Stimulated activated CD8-positive, alpha-beta memory T cell treated with anti-CD3 and anti-CD28 coated beads, Interleukin-15, amount 100 ng/mL, for 24 hours (primary cell): Measurements from ENCODE around the gene OR5K2.

Experiments used
- DNase-seq: peaks from one replicate; pipeline ENCODE4 v3.0.0-alpha.2; 2020; ENCODE audit warnings: low read depth

Gene OR5K2

DNA sequence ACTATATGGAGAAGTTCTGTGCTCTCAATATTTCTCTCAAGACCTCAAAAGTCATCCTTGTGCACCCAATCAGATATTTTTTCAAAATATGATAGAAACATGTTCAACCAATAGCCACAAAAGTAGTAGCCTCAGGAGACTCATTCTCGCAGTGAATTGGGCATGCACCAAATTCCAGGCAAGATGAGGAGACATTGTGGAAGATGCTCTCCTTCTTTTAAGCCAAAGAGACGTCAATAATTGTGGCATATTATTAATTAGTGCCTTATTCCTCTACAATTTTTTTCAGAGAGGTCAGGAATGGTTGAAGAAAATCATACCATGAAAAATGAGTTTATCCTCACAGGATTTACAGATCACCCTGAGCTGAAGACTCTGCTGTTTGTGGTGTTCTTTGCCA lies at the start of gene OR5K2:
OR5K2 (plus strand) TSS at position 301 of the 400 bp plus-strand sequence; CDS start at position 301, 0 bp downstream.
- no peak for DNase-seq

DNA sequence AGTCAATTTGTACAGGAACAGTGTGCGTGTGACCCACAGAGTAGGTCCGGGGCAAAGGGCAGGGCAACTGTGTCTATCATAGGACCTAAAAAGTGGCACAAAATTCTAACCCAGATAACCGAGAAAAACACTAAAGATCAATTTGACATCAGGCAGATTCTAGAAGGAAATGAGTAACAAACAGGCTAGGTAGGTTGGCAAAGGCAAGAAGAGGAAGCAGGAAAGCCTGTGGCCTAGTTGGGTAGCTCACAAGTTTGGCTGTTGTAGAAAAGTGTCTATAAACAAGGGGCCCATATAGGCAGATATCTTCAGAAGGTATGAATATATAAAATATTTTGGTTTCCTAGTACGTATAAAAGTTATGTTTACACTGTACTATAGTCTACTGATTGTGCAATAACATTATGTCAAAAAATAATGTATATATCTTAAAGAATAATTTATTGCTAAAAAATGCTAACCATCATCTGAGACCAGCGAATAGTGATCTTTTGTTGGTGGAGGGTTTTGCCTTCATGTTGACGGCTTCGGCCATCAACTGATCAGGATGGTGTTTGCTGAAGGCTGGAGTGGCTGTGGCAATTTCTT lies 47.8 kb upstream of the OR5K2 start:
- no peak for DNase-seq

DNA sequence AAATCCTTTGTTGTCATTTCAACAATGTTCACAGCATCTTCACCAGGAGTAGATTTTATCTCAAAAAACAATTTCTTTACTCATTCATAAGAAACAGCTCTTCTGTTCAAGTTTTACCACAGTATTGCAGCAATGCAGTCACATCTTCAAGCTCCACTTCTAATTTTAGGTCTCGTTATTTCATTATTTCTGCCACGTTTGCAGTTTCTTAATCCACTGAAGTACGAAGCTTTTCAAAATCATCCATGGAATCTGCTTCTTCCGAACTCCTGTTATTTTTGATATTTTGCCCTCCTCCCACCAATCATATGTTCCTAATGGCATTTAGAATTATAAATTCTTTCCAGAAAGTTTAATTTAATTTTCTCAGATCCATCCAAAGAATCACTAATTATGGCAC lies 47.1 kb upstream of the OR5K2 start:
- no peak for DNase-seq

DNA sequence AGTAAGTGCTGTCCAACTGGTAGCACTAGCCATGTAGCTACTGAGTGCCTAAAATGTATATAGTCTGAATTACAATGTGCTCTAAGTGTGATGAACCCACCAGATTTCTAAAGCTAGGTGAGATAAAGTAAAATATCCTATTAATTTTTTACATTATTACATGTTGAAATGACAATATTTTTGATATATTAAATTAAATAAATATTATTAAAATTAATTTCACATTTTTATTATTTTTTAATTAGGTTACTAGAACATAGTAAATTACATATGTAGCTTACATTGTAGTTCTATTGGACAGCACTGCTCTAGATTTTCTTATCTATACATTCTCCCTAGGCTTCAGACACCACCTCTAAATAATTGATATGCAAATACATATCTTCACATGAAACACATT lies 43.7 kb upstream of the OR5K2 start:
- DNase-seq = no peak

DNA sequence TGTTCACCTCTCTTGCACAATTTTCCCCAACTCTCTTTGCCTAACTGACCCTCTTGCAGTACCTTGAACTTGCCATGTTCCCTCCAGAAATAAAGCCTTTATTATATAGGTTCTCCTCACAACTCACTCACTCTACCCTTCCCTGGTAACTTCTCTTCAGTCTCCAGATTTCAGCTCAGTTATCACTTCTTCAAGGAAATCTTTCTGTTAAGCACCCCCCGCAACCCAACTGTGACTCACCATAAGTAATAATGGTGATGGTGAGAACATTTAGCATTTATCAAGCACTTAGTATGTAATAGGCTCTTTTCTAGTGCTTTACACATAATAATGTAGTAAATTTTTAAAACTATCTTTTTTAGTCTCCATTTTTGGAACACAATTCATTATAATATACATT lies 42.6 kb upstream of the OR5K2 start:
- no peak for DNase-seq

DNA sequence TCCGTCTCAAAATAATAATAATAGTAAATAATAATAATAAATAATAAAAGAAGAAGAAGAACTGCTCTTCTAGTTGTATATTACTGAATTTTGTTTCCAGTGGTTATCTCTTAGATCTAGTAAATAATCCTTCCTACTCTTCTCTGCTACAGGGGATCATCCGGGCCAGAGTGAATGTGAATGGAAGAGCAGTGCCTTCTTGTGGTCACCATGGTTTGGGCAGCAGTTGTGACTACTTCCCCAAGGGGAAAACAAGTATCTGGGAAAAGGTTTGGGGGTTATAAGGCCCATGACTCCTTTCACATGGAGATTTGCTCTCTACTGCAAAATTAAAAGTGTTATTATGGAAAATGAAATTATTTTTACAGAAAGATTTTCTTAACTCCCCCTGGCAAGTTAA lies 39.9 kb upstream of the OR5K2 start:
- no peak for DNase-seq

DNA sequence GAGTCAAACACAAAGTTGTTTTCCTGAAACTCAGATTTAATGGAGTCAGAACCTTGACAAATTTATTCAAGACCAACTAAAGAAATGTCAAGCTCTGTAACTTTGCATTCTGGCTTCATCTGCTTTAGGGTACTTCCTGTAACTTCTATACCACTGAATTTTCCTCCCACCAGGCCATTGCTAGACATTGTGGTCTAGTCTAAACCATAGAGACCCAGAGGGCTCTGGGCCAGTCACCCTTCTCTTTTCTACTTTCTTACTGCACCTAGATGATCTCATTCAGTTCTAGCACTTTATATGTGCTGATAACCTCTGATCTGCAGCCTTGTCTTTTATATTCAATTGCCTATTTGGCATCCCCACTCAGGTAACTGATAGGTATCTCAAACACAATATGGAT lies 37.3 kb upstream of the OR5K2 start:
- no peak for DNase-seq

DNA sequence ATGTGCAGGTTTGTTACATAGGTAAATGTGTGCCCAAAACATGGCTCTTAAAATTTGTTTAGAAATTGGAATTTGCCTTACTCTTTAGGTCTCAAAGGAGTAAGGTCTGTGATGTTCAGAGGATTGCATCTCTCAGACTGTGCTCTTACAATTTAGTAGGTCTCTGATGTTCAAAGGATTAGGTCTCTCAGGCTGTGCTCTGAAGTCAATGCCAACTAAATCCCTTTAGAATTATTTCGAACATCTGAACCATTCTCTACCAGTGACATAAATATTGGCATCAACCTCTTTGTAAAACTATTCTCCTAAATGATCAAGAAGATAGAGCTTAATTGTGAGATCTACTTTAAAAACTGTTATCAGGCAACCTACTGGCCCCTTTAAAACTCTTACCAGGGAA lies 34.6 kb upstream of the OR5K2 start, which contains the start of gene OR5K1:
OR5K1 (plus strand) TSS at position 301 of the 400 bp plus-strand sequence. CDS start 6,376 bp downstream, outside the sequence.
- no peak for DNase-seq

DNA sequence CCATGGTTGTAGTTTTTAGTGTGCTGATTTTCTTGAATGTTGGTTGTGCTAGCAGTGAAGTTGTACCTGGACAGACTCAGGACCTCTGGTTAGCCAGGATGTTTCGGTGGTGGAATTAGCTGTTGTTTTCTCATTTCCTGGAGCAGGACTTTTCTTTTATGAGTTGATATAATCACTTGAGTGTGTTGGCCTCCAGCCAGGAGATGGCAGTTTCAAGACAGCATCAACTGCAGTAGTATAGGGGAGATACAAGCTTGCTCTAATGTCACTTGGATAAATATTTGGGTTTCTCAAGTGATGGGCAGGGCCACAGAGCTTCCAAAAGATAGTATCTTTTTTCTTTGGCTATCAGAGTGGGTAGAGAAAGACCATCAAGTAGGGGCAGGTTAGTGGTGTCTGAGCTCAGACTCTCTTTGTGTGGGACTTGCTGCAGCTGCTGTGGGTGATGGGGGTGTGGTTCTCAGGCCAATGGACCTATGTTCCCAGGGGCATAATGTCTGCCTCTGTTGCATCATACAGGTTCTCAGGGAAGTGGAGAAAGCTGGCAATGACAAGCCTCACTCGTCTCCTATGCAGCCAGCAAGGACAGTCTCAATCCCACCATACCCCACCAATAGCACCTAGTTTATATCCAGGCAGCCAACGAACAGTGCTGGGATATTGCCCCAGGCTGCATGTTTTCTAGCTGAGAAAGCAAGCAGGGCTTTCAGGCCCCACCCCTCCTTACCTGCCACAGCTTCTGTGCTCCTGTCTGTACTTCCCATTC lies 14.6 kb upstream of the OR5K2 start:
- DNase-seq = no peak

DNA sequence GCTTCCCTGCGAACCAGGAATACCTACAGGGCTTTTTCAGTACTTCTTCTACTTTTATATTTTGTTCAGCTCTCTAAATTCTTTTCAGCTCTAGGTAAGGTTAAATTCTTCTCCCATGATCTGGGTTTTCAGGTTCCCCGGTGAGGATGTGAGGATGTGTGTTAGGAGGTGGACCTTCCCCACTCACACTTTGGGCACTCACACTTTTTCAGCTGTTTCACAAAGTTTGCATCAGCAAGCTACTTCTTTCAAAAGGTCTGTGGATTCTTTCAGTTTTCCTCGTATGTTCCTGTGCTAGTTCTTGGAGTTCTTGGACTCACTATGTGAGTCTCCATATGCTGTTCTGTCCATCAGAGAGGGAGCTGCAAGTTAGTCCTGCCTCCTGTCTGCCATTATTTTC lies 13.9 kb upstream of the OR5K2 start:
- no peak for DNase-seq

DNA sequence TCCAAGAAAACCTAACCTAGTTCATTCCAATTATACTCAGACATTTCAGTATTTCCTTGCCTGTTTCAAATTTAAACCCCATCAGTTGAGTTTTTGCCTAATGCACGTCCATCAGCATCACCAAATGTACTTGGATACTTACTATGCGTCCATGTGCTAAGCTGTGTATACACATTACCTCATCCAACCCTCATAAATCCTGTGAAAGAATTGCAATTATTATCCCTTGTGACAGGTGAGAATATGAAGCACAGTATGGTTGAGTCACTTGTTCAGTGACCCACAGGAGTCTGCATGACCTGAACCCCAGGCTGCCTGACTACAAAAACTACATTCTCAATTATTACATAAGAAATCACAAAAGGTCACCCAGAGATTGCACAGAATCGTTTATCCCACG lies 2.5 kb downstream of the OR5K2 start:
- no peak for DNase-seq

DNA sequence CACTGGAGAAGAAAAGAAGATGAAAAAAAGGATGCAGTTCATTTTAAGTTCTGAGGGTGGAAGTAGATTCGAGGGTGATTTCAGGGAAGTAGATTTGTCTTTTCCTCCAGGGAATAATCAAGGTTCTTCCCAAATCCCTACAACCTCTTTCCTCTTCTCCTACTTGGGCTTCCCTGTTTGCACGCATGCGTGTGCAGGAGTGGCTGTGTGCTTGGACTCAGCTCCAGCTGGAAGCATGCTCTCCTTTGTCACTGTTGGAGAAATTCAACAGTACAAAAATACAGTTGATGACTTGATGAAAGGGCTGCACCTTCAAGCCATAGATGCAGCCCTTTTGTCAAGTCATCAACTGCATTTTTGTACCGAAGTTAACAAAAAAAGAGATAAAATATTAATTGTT lies 3.8 kb downstream of the OR5K2 start:
- no peak for DNase-seq

DNA sequence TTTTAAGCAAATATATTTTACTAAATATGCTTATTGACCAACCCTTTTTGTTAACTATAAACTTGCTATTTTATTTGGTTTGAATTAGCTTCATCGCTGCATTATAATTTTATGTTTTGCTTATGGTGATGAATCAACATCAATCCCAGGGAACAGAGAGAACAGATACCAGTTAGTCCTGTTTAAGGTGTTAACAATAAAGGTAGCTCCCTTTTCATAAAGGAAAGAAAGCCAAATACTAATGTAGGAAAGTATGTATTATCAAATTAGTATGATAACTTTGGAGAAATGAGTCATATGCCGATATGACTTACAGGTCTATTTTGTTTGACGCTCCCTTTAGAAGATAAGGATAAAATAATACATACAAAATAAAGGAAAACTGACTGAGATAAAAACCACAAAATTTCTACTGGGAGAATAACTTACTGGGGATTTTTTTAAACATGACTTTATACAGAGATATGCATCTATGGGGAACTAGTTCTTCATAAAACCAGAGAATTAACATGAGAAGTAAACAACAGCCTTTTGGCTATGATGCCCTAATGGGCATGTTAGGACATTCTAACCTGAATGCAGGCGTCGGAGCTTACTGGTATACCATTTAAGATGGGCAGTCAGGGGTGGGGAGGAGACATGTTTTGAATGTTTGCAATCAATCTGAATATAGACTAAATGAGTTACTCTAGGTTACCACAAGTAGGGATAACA lies 4.5 kb downstream of the OR5K2 start:
- DNase-seq = no peak

DNA sequence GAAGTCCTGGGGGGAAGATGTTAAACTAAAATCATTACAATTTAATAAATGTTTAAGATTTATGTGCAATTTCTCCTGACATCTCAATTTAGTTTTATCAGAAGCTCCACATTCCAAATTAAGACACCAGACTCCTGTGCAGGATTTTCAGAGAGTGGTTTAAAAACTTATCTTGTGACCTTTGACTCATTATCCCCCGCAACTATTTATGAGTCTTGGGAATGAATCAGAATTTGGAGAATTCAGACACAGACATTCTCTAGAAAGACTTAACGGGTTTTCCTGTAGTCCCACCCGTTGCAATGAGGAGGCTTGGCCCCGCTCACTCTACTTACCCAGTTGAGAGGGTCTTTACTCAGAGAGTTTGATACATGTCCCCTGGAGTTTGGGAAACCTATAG lies 7.1 kb downstream of the OR5K2 start:
- no peak for DNase-seq

DNA sequence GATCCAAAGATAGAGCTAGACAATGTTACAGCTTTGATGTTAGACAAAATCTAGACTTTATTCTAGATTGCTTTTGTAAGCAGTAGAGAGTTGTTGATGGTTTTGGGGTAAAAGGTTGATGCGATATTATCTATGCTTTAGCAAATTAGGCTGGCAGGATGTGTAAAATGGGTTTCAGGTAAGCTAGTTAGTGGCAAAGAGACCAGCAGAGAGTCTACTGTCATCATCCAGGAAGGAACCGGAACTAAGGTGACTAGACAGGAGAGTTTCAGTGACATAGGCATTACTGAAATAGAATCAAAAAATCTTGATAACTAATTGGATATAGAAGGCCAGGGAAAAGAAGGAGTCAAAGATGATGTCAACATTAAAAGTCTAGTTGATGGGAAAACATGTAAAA lies 11.1 kb downstream of the OR5K2 start:
- DNase-seq = no peak

DNA sequence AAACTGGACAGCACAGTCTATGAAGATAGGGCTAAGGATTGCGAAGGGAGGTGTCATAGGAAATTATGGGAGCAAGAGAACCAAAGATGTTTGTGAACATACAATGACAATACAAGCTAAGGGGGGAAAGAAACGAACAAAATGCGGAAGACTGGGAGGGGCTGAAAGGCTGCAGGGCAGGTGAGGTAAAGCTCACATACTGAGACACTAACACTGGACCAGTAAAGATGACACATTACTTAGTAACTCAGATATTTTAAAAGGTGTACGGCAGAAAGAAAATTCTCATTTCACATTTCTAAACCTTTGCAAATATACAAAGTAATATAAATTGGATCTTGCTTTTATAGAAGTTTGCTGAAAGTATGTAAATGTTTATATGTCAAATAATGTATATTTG lies 15.1 kb downstream of the OR5K2 start:
- no peak for DNase-seq

DNA sequence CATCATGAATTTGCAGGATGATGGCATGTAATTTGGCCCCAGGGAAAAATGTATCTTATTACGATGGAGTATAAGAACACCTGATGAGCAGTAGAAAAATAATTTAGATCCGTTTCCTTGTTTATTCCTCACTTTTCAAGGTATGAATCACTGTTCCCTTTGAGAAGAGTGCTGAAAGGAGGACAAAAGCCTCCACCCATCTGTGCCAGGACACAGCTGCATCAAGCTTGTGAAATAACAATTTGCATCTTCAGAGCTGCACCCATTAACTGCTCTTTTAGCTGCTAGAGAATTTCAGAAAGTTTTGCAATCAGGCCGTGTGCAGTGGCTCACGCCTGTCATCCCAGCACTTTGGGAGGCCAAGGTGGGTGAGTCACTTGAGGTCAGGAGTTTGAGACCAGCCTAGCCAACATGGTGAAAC lies 15.6 kb downstream of the OR5K2 start:
- no peak for DNase-seq

DNA sequence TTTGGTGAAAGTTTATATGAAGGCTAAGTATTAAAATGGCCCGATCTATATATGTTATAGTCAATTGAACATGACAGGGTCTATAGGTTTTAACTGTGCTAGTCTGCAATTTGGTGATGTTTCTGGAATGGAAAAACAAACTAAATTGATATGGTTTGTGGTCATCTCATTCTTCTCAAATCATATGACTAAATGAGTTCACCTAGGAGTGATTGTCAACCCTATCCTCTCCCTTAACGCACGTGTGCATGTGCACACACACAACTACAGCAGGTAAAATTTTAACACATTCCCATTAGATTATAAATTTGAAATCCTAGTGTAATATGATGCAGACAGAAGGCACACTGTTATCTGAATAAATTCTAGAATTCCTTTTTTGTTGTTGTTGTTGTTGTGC lies 16.3 kb downstream of the OR5K2 start:
- DNase-seq = no peak

DNA sequence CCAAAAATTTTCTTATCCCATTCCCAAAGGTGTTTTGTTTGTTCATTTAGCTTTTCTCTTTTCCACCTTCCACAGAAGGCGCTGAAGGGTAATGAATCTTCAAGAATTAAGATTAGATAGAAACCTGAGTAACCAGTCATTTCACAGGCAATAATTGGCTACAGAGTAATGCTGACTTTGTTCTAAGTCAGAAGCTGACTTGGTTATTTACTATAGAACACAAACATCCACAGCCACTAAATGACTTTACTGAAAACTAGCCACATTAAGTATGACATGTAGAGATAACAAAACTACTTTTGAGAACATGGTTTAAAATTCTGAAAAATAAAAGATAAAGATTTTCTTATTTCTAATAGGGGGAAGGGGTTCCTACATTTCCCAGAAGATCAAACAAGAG lies 17.5 kb downstream of the OR5K2 start:
- no peak for DNase-seq

DNA sequence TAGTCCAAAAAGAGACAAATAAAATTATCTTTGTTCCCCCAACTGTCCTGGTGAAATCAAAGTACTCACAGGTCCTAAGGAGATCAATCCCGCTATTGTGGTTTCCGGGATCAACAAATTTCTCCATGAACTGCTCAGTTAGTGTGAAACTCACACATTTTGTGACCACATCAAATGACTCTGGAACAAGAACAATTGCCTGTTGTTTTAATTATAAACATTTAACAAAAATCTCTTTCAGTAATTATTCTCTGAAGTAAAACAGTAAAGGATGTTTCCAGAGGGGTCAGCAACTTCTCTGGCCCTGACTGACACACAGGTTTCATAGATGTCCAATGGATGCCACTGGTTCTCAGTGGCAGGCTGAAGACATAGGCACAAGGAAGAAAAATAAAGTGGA lies 21.3 kb downstream of the OR5K2 start:
- DNase-seq = no peak

DNA sequence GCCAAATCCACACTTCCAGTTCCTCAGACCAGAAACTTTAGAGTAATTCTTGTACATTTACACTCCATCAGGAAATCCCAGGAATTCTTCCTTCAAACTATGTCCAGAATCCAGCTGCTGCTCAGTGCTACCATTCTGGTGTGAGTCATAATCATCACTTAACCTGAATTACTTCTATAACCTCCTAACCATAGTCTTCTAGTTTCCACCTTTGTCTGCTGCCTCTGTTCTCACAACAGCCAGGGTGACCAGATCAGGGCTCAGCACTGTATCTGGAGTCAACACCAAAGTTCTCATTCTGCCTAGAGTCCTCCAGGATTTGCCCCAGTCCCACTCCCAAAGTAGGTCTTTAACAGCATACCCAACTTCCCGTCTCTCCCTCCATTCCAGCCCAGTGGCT lies 21.9 kb downstream of the OR5K2 start:
- DNase-seq = no peak

DNA sequence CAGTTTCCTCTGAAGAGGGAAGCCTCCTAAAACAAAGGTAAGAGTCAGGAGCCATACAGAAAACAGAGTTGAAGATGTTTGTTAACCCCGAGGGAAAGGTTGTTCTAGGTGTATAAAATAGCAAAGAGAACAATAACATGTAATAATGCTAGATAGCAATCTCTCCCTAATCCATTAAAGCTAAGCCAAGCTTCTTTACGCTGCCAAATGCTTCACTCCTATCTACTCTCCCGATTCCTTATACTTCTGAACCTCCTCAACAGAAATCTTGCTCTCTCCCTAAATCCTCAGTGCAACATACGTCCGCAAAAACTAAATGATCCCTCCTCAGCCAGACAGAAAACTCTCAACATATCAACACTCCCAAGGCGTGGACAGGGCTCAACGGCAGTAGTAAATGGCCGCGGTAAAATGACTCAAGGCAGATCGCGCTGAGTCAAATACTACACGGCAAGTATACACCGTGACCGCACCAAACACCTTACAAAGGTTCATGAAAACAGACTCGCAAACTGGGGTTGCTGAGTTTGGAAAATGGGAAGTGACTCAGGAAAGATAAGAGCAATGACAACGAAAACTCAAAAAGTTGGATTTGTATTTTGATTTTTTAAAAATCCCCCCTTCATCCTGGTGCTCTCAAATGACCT lies 24.5 kb downstream of the OR5K2 start:
- no peak for DNase-seq
